HG03097 (cell line): Measurements from ENCODE around the gene TENT4B.
"Not testable (repeated sequence)": the region's sequence is repeated elsewhere in the genome, so short reads cannot be mapped to it uniquely, and the experiment has no call there.

ENCODE experiments used
- ATAC-seq: cut with Tn5 transposase; IDR thresholded peaks from one replicate; pipeline ENCODE4 v1.9.1; 2021; ENCODE audit not compliant: unreplicated experiment, low FRiP score

TENT4B gene

DNA sequence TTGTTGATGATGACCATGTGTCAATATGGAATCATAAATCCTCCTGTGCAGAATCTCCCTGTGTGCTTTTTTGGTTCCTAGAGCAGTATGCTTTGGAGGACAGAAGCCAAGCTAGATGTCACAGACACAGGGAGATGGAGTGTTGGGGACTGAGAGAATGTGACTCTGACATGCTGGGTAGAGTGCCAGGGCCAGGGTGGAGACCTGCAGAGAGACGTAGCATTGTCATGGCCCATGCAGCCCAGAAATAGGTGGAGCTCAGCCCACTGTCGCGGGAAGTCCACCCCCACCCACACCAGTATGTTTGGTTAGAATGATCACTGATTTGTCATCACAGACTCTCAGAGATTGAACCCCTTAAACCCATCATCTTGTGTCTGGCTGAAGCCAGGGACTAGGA, 74.0 kb downstream of the TENT4B start:
- ATAC-seq, result no peak

DNA sequence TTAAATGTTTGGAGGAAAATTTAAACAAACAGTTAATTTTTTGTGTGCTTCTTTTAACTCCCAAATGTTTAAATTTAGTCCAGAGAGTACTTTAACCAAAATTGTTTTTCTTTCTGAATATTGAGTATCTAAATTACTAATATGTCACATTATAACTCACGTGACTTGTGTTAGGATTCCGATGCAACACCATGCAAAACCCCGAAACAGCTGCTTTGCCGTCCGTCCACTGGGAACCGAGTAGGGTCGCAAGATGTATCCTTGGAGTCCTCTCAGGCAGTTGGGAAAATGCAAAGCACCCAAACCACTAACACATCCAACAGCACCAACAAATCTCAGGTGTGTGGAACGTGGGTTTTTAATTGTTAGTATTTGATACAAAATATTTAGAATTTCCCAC, 74.6 kb downstream of the TENT4B start:
- ATAC-seq, result no peak

DNA sequence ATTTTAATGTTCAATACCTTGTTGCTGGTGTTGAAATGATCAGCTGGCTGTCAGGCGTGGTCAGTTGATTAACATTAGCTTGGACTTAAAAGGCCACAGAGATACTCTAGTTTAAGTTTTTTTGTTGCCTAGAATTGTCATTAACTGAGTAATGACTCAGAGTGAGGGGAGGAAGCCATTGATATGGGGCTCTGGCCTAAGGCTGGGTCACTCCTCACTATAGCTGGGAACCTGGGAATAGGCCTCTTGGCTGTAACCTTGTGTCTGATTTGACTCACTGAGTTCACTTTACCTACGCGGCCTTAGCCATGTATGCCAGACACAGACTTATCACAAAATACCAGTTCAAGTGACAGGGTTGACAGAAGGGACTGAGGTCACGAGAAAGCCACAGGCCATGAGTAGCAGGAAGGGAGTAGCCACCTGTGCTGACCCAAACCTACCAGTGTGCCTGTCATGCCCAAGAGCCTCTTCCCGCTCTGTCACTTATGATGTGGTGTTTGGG, 75.3 kb downstream of the TENT4B start:
- ATAC-seq, result no peak

- no peak for ATAC-seq
These were observed 76.1 kb downstream of the TENT4B start for GRCh38 chr16:50229149-50229726.

DNA sequence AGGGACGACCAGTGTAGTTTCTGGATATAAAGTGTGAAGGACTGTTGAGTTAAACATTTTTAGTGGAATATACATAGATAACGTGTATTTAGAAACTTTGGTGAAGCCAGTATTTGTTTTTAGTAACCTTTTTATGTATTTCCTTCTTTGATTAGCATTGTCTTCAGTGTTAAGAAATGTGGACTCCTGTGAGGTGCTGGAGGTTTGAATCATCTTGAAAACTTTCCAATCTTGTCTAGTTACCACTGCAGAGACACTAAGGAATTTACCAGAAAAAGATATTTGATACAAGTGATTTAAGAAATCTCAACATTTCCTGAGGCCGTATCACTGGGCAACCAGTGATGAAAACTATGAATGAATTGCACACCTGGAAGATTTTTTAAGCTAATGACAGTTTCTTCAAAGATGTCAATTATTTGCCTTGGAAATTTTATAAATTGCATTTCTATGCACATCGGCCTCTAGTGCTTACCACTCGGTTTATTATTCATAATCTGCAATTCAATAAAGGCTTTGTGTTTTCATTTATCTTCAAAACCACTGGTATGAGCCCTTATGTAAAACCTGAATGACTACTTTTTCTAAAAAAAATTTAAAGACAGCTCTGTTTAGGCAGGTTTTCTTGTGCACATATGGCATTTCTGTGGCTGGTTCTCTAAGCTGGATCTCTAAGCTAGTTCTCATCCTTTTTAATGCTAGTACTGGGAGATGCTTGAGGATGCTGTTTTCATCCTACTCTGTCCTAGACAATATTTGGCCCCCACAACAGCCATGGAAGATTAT, 81.9 kb downstream of the TENT4B start:
- no peak for ATAC-seq

GRCh38 chr16:50235581-50235980, 82.5 kb downstream of the TENT4B start:
- ATAC-seq, result no peak

- no peak for ATAC-seq
These were observed 85.2 kb downstream of the TENT4B start for GRCh38 chr16:50238314-50238713.

GRCh38 chr16:50238868-50239301, 85.8 kb downstream of the TENT4B start:
- no peak for ATAC-seq

GRCh38 chr16:50243024-50243423, 89.9 kb downstream of the TENT4B start:
- ATAC-seq, result not testable (repeated sequence)

GRCh38 chr16:50244140-50244503, 91.0 kb downstream of the TENT4B start:
- ATAC-seq, result no peak

DNA sequence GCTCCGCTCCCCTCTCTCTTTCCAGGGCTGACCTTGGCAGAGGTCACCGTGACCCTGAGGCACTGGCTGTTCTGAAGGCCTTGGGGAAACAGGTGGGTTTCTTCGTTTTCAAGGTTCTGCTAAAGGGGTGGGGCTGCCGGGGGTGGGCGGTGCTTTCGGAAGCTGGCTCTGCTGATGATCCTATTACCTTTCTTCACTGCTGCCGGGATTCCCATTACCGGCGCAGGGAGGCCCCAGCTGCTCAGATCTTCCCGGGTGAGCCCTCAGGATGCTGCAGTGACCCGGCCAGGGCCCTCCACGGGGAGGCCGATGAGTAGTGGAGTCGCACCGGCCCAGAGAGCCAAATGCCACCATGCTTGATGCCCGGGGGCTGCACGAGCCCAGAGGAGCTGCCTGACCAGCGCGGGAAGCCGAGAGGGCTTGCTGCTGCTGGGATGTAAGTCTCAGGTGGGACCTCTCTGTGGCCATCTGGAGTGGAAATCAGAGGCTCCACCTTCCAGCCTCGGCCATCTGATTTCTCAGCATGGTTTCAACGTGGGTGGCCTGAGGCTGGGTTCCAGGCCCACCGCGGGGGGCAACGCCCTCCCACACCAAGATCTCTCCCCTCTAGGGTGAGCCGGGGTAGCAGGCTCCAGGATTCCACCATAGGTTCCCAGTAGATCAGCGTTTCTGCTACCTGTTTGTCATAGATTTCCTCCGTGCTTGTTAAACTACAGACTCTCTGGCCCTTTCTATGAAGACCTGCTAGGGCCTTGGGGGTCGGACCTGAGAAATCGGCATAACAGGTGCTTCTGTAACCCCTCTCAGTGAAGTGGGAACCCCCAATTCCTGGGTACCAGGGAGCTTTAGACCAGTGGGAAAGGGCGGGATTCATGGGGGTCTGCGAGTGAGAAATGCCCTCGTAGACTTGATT, 91.7 kb downstream of the TENT4B start:
- ATAC-seq, result no peak

DNA sequence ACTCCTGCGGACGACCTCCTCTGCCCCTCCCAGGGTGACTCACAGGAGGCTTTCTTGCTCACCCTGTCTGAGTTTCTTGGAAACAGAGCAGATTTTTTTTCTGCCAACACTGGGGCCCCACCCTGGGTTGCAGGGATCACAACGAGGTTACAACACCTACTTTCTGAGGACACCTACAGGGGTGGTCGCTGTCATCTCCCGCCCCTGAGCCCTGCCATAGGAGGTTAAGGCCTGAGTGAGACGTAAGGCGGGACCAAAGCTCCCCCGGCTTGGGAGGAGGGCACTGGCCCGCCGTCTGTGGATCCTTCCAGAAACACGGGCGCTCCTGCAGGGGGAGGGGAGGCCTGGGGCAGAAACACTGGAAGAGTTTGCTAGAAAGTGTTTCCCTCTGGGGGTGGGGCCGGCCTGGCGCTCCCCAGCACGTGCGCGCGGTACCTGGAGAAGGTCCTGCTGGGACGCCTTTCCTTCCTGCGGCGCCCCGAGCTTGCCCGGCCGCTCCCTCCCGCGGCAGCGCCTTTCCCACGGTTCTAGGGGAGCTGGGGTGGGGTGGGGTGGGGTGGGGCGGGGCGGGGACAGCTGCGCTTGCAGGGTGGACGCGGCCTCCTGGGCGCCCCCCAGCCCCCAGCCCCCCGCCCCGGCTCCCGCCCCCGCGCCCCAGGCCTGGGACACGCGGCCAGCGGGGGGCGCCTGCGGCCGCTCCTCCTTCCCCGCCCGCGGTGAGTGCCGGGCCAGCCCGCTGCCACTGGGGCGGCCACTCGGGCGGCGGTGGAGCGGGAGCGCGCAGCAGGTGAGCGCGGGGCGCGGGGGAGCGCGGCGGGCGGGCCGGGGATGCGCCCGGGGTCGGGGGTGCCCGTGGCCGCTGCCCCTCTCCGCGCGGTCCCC, 92.6 kb downstream of the TENT4B start:
- ATAC-seq, result no peak

DNA sequence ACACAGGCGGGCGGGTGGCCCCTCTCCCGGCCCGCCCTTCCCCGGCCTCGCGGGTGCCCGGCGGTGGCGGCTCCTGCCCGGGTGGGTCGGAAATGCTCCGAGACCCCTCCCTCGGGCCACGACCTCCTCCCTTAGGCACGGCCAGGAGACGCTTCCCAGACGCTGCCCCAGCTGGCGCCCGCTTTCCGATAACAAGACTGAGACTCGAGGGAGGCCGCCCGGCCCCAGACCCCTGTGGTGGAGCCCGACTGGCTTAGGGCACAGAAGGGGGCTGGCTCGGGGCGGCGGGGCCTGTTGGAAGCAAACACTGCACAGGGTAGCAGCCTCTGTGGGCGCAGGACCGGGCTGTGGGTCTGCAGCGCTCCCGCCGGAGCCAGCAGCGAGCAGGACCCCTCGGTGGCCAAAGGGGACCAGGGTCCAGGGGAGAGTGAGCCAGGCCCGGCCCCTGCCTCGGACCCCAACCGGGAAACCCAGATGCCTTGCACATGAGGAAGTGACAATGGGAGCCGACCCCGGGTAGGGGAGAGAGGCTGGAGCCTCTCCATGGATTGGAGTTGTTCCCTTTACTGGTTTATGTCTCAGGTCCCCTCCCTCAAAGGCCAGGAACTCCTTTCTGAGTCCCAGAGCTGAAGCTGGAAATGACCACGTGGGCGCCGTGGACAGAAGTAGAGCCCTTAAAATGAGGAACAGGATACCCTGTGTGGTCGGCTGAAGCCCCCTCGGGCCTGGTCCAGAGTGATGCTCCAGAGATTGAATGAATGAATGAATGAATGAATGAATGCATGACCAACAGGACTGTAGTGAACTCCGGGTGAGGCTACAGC, 93.4 kb downstream of the TENT4B start:
- no peak for ATAC-seq

DNA sequence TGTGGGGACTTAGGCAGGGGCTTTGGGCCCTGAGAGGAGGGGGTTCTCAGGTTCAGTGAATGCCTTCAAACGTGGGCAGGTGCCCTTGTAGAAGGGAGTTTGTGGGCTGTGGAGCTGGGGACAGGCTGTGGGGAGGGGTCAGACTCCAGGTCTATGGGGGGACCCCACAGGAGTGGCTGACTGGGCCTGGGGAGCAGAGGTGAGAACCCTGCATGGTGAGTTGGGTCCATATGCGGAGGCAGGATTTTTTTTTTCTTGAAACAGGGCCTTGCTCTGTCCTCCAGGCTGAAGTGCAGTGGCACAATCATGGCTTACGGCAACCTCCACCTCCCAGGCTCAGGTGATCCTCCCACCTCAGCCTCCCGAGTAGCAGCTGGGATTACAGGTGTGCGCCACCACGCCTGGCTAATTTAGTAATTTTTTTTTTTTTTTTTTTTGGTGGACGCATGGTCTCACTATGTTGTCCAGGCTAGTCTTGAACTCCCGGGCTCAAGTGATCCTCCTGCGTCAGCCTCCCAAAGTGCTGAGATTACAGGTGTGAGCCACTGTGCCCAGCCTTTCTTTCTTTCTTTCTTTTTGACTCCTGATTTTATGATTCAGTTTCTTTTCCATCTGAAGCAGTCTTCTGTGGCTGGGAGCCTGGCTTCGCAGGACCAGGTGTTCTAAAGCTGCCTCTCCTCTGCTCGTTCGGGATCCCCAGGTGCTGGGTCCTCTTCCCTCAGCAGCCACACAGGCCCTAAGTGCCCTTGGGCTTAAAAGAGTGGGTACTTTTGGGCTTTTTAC, 94.2 kb downstream of the TENT4B start:
- ATAC-seq, result no peak

DNA sequence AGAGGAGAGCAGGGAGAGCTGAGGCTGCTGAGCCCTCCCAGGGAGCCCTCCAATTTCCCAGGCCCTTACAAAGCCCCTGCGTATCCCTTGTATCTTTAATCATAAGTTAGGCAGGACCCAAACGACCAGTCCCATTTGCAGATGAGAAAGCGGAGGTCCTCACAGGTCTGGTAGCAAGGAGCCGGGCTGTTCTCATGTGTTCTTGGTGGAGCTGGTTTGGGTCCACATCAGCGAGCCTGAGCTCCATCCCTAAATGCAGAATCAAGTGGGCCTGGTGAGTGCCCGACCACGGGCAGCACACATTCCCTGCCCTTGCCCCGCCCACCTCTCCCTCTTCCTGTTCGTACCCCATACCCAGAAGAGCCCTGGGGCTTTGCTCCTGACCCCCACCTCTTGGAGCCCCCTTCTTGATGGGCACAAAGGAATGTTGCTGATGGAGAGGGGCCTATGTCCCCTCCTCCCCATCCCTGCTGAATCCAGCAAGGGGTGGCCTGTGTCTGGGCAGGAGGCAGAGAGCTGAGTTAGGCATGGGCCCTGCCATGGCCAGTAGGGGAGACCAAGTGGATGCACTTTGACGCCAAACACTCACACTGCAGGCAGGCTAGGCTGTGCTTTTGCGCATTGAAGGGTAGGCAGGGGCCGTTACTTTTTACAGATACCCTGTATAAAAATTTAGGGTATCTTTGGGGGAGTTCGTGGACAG, 95.0 kb downstream of the TENT4B start:
- ATAC-seq, result no peak

DNA sequence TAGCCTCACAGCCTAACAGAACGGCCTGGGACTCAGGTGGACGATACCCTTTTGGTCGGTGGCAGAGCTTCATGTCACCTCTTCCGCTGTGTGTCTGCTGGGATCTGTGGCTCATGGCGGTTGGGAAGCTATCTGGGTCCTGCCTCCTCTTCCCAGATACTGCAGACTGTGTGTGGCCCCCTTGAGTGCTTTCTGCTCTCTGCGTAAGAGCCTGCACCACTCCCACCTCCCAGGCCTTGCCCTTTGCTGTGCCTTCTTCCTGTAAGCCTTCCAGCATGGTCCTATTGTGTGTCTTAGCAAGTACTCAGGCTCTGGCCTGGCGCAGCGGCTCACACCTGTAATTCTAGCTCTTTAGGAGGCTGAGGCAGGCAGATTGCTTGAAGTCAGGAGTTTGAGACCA, 95.7 kb downstream of the TENT4B start:
- no peak for ATAC-seq

DNA sequence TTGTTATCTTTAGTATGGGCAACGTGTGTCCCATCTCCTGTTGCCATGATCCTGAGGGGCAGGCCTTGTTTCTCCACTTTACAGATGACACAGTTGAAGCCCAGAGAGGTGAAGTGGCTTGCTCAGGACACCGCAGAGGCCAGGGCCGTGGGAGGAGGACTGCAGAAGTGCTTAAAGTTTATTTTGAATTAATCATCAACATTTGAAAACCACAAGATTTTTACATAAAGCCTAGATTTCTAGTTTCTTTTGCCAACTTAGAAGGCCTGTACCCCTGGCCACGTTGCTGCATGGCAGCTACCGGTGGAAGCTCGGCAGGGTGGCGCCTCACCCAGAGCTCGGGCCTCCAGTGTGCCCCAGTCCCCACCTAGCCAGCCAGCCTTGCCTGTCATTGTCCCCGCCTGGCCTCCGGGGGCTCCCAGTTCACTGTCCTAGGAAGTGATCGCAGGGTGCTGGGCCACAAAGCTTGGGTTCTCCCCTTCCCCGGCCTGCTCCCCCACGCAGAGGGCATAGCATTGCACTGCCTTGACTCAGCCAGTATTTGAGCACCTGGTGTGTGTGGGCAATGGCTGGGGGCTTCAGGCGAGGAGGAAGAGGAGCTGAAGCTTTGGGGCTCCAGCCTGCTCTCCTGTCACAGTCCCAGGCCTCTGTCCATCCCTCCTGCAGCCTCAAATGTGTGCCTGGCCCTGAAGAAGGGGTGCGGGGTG, 98.4 kb downstream of the TENT4B start:
- no peak for ATAC-seq
